Common myeloid progenitor, CD34-positive (primary cell): Measurements from ENCODE around the gene PPA1.
"Not testable (repeated sequence)": the region's sequence is repeated elsewhere in the genome, so short reads cannot be mapped to it uniquely, and the experiment has no call there.

Source experiments
- CTCF ChIA-PET: fragments of 350-600 bp; sonication (Branson Sonifier 250); formaldehyde crosslinking; loops from one replicate; lab custom pipeline; 2021; ENCODE audit warnings: antibody characterized with exemption; lab: Charles Lee
- POLR2A ChIA-PET: fragments of 350-600 bp; sonication (Branson Sonifier 250); formaldehyde crosslinking; loops from one replicate; lab custom pipeline; 2021; ENCODE audit warnings: antibody characterized with exemption; lab: Charles Lee
- DNase-seq, 3 donors: peaks; one replicate each; pipeline versions ENCODE4 v3.0.0 to v3.0.0-alpha.2; 2013
- H3K27ac ChIP-seq, 2 experiments: 1 replicate in 1 of 2; 2 replicates in 1 of 2; pipeline ENCODE4 v1.7.0; 2013; ENCODE audit warnings: inconsistent platforms in 2 of 2, low read length in 2 of 2, mild to moderate bottlenecking in 2 of 2, low read depth in 1 of 2, moderate library complexity in 1 of 2; ENCODE audit not compliant: severe bottlenecking in 2 of 2, insufficient read depth in 1 of 2, poor library complexity in 1 of 2
- H3K27me3 ChIP-seq, 5 experiments: replicated peaks in 2 of 5; 1 replicate in 3 of 5; 2 replicates in 2 of 5; pipeline versions ENCODE4 v1.6.1 to v1.7.0; 2013; ENCODE audit warnings: low read length in 4 of 5, mild to moderate bottlenecking in 2 of 5, moderate library complexity in 2 of 5, inconsistent platforms in 1 of 5; ENCODE audit not compliant: insufficient read depth in 5 of 5, control insufficient read depth in 4 of 5
- H3K36me3 ChIP-seq, 4 experiments: 1 replicate in 2 of 4; 2 replicates in 2 of 4; pipeline versions ENCODE4 v1.6.1 to v1.7.0; 2013; ENCODE audit warnings: low read length in 3 of 4, control low read depth in 1 of 4, mild to moderate bottlenecking in 1 of 4; ENCODE audit not compliant: control insufficient read depth in 4 of 4, insufficient read depth in 4 of 4
- H3K4me1 ChIP-seq, 4 experiments: 1 replicate in 3 of 4; 2 replicates in 1 of 4; pipeline versions ENCODE4 v1.6.1 to v1.7.1; 2013; ENCODE audit warnings: low read length in 3 of 4, mild to moderate bottlenecking in 3 of 4, control low read depth in 1 of 4, inconsistent platforms in 1 of 4, moderate library complexity in 1 of 4; ENCODE audit not compliant: control insufficient read depth in 4 of 4, insufficient read depth in 4 of 4; ENCODE audit errors: control extremely low read depth in 1 of 4
- H3K4me3 ChIP-seq, 7 experiments: 1 replicate in 4 of 7; 2 replicates in 3 of 7; pipeline versions ENCODE4 v1.5.1 to v1.7.0; 2013; ENCODE audit warnings: mild to moderate bottlenecking in 7 of 7, low read length in 6 of 7, moderate library complexity in 6 of 7, inconsistent platforms in 2 of 7, low read depth in 2 of 7, control low read depth in 1 of 7; ENCODE audit not compliant: insufficient read depth in 4 of 7, control insufficient read depth in 1 of 7; ENCODE audit errors: extremely low read depth in 1 of 7
- H3K9me3 ChIP-seq, 5 experiments: 1 replicate in 4 of 5; 2 replicates in 1 of 5; pipeline versions ENCODE4 v1.6.1 to v1.7.1; 2013; ENCODE audit warnings: low read length in 4 of 5, mild to moderate bottlenecking in 2 of 5, inconsistent platforms in 1 of 5, low read depth in 1 of 5, moderate library complexity in 1 of 5; ENCODE audit not compliant: control insufficient read depth in 4 of 5, insufficient read depth in 2 of 5; ENCODE audit errors: control extremely low read depth in 1 of 5
- WGBS: methylation state at CpG from one replicate; pipeline ENCODE4 v1.1.5; 2013; ENCODE audit not compliant: insufficient coverage; 5-methylcytosine and 5-hydroxymethylcytosine counted together

PPA1 gene

DNA sequence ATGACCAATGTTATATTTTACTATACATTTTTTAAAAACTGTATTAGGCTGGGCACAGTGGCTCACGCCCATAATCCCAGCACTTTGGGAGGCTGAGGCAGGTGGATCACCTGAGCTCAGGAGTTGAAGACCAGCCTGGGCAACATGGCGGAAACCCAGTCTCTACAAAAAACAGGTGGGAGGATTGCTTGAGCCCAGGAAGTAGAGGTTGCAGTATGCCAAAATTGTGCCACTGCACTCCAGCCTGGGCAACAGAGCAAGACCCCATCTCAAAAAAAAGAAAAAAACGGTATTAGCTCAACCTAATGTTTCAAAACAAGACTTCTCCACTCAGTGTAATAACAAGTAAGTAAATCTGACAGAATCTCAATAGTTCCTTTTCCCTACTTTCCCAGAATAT is 73.9 kb downstream of the PPA1 start:
- DNase-seq, H3K9me3 ChIP-seq, POLR2A ChIA-PET, H3K4me3 ChIP-seq, H3K27me3 ChIP-seq, H3K27ac ChIP-seq: not testable (repeated sequence)
- Histone ChIP-seq H3K4me1 (peaks cover 0 to 17% (median 12%) of the 10 kb centered on the region in 4 experiments), H3K36me3 (peaks cover 15 to 49% (median 35%) of the 10 kb centered on the region in 4 experiments)
- 90% methylated on average over 2 of the region's 3 CpGs for WGBS
- CTCF ChIA-PET, result interaction anchor here (1.3 to 1.4 kb wide), 2 partner anchors 9 kb away, joined by 3 read pairs; no protein-coding TSS in a partner anchor

DNA sequence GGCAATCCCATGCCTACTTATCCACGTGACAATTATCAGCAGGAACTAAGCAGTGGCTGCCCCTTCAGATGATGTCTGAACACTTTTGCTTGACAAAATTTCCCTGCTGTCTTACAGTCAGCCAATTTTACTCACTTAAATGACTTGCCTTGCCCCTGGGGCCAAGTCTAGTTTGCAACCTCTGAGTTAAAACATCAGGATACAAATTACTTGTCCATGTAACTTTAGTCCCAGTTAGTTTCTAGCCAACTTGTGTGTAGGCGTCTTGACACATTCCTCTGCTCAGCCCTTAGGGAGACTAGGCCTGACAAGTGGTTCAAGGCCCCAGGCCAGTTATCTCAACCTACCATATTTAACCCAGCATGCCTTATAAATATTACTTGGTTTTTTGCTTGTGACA is 75.1 kb downstream of the PPA1 start:
- peaks cover 18 to 59% (median 42%) of the 10 kb centered on the region in 4 experiments for H3K36me3 ChIP-seq
- no peak for DNase-seq
- ChIA-PET CTCF (interaction anchor here (1.1 to 3.8 kb wide), 3 partner anchors 8 to 39 kb away, joined by 3 to 18 read pairs (median 3); partner anchors contain the start of gene TYSND1), POLR2A (no interaction called here)
- 93% methylated on average over 2 of the region's 2 CpGs for WGBS
- no peaks in the 10 kb centered on the region for H3K9me3 ChIP-seq
- no peak overlapping the region for H3K27ac ChIP-seq
- H3K4me3 ChIP-seq, result no peak overlapping the region
- no peaks in the 10 kb centered on the region for H3K27me3 ChIP-seq
- H3K4me1 ChIP-seq, result peaks cover 0 to 6% (median 6%) of the 10 kb centered on the region in 4 experiments

DNA sequence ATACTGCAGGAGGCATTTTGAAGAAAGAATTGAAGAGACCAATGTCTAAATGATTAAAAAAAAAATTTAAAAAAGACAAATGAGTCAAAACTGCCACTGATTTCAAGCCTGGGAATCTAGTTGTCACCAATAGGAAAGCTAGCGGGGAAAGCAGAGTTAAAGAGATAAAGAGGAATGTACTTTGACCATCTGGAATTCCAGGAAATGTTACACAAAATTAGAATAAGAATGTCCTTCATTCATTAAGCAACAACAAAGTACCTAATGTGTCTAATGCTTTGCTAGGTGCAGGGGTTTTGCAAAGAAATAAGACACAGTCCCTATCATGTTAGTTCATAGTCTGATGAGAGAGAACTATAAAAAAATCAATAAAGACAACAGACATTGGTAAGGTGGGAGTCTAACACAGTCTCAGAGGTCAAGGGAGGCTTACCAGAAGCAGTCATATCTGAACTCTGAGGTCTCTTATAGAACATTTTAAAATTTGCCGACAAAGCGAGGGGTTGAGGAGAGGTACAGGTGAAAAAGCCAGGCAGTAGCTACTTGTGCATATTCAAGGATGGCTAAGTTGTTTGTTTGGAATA is 77.9 kb downstream of the PPA1 start:
- WGBS, result 40% methylated on average over 2 of the region's 3 CpGs
- DNase-seq, result no peak
- Histone ChIP-seq H3K36me3 (peaks cover 20 to 76% (median 55%) of the 10 kb centered on the region in 4 experiments), H3K4me3 (no peak overlapping the region), H3K9me3 (no peaks in the 10 kb centered on the region), H3K27me3 (no peaks in the 10 kb centered on the region), H3K4me1 (no peaks in the 10 kb centered on the region), H3K27ac (no peak overlapping the region)
- ChIA-PET POLR2A (no interaction called here), CTCF (interaction anchor here (3.8 kb wide), 1 partner anchor 9 kb away, joined by 18 read pairs; the partner anchor contains the start of gene TYSND1)
